Measurements from ENCODE around the gene FHOD3. TPM values are rescaled to one million over a fixed set of nuclear protein-coding genes. Genes with fewer than 3 reads are reported as not detected.
A peak's percentile ranks its signal among the peaks of the same experiment; 100 is the strongest.

The FHOD3 gene
- total and polyA plus RNA-seq, 4 donors = 0.57 to 1.3 (median 1.2) TPM; not detected in 1

DNA sequence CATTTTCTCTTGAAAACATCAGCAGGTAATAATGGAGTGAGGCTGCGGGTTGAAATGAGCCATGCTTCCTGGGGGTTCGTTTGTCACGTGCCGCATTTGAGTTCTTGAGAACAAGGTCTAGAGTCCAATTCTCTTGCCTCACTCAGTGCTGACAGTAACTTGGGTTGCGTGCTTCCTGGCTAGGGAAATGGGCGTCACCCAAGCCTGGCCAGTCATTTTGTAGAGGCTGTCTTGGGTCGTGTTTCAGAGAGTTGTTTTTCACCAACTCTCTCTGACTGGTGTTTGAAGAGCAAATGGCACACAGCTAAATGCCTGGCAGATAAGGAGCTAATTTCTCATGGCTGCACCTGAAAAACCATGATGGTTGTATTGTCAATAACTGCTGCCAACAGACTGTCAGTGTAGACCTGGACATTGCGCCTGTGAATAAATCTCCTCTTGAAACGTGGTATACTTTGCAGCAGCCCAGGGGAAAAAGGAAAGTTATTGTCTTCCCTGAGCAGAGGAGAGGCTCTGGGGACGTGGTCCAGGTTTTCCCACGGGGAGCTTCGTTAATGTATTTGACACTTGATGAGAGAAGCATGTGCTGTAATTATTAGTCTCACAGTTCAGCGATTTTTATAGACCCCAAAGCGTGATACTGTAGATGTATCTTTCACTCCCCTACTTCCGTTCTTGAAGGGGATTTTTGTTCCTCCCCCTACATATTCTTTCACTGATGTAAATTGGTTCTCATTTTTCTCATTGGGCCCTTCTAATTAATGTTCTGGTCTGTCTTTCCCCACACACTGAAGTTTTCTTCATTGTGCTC is 196.0 kb downstream of the FHOD3 start:
- 53% methylated on average over 15 of the region's 15 CpGs for WGBS
- H3K4me3 ChIP-seq (ENCODE audit: low read depth in 1 of 3, low read length in 3 of 3) = no peak overlapping the region

DNA sequence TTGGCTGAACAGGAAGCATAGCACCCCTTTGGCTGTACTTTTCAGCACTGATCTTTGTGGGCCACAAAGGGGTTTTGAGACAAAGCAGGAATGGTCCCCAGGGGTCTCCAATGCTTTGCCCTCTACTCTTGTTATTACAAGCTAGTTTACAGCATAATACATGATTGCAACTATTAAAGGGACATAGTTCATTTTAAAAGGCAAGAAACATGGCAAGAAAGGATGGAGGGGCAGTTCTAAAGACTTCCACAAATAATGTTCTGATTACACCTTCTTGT is 196.6 kb downstream of the FHOD3 start:
- TF ChIP-seq, protein P1, sequence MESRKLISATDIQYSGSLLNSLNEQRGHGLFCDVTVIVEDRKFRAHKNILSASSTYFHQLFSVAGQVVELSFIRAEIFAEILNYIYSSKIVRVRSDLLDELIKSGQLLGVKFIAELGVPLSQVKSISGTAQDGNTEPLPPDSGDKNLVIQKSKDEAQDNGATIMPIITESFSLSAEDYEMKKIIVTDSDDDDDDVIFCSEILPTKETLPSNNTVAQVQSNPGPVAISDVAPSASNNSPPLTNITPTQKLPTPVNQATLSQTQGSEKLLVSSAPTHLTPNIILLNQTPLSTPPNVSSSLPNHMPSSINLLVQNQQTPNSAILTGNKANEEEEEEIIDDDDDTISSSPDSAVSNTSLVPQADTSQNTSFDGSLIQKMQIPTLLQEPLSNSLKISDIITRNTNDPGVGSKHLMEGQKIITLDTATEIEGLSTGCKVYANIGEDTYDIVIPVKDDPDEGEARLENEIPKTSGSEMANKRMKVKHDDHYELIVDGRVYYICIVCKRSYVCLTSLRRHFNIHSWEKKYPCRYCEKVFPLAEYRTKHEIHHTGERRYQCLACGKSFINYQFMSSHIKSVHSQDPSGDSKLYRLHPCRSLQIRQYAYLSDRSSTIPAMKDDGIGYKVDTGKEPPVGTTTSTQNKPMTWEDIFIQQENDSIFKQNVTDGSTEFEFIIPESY (IDR thresholded peaks at IDR 0.05) = no peak
- TF ChIP-seq, protein P2, sequence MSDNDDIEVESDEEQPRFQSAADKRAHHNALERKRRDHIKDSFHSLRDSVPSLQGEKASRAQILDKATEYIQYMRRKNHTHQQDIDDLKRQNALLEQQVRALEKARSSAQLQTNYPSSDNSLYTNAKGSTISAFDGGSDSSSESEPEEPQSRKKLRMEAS (IDR thresholded peaks at IDR 0.05) = no peak
- TF ChIP-seq, protein P3, sequence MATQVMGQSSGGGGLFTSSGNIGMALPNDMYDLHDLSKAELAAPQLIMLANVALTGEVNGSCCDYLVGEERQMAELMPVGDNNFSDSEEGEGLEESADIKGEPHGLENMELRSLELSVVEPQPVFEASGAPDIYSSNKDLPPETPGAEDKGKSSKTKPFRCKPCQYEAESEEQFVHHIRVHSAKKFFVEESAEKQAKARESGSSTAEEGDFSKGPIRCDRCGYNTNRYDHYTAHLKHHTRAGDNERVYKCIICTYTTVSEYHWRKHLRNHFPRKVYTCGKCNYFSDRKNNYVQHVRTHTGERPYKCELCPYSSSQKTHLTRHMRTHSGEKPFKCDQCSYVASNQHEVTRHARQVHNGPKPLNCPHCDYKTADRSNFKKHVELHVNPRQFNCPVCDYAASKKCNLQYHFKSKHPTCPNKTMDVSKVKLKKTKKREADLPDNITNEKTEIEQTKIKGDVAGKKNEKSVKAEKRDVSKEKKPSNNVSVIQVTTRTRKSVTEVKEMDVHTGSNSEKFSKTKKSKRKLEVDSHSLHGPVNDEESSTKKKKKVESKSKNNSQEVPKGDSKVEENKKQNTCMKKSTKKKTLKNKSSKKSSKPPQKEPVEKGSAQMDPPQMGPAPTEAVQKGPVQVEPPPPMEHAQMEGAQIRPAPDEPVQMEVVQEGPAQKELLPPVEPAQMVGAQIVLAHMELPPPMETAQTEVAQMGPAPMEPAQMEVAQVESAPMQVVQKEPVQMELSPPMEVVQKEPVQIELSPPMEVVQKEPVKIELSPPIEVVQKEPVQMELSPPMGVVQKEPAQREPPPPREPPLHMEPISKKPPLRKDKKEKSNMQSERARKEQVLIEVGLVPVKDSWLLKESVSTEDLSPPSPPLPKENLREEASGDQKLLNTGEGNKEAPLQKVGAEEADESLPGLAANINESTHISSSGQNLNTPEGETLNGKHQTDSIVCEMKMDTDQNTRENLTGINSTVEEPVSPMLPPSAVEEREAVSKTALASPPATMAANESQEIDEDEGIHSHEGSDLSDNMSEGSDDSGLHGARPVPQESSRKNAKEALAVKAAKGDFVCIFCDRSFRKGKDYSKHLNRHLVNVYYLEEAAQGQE (IDR thresholded peaks at IDR 0.05) = no peak
- TF ChIP-seq SP1 (IDR thresholded peaks at IDR 0.05) = no peak
- H3K36me3 ChIP-seq (ENCODE audit: control insufficient read depth in 4 of 4, insufficient read depth in 3 of 4, low read depth in 1 of 4, low read length in 3 of 4) = no peaks in the 10 kb centered on the region
- H3K27ac ChIP-seq (ENCODE audit: low read depth in 1 of 2, low read length in 2 of 2) = no peak overlapping the region
- H3K9me3 ChIP-seq (ENCODE audit: control insufficient read depth in 4 of 4, low read length in 3 of 4) = no peaks in the 10 kb centered on the region
- H3K4me3 ChIP-seq (ENCODE audit: low read depth in 1 of 3, low read length in 3 of 3) = no peak overlapping the region
- no peak overlapping the region for H3K9ac ChIP-seq (ENCODE audit: low read depth in 1 of 2, low read length in 2 of 2)
- peaks cover 0 to 8% (median 0%) of the 10 kb centered on the region in 4 donors for H3K27me3 ChIP-seq (ENCODE audit: control insufficient read depth in 4 of 4, insufficient read depth in 4 of 4, low read length in 3 of 4)
- no peaks in the 10 kb centered on the region for H3K4me1 ChIP-seq (ENCODE audit: control insufficient read depth in 4 of 4, insufficient read depth in 4 of 4, low read length in 3 of 4)
- no peak for DNase-seq (ENCODE audit: low spot score)

More for the DNA sequence above, 196.0 kb downstream of the FHOD3 start:
- TF ChIP-seq HNF4A (conservative IDR thresholded peaks at IDR 0.05) = peak; percentile 32 to 43
- TF ChIP-seq JUND (IDR thresholded peaks at IDR 0.05) = no peak
- TF ChIP-seq, protein P4, sequence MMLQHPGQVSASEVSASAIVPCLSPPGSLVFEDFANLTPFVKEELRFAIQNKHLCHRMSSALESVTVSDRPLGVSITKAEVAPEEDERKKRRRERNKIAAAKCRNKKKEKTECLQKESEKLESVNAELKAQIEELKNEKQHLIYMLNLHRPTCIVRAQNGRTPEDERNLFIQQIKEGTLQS (IDR thresholded peaks at IDR 0.05) = no peak
- TF ChIP-seq SP1 (IDR thresholded peaks at IDR 0.05) = no peak
- Histone ChIP-seq H3K4me1 (ENCODE audit: control insufficient read depth in 4 of 4, insufficient read depth in 4 of 4, low read length in 3 of 4) (no peaks in the 10 kb centered on the region), H3K27ac (ENCODE audit: low read depth in 1 of 2, low read length in 2 of 2) (no peak overlapping the region), H3K36me3 (ENCODE audit: control insufficient read depth in 4 of 4, insufficient read depth in 3 of 4, low read depth in 1 of 4, low read length in 3 of 4) (no peaks in the 10 kb centered on the region), H3K27me3 (ENCODE audit: control insufficient read depth in 4 of 4, insufficient read depth in 4 of 4, low read length in 3 of 4) (peaks cover 0 to 8% (median 0%) of the 10 kb centered on the region in 4 donors), H3K9ac (ENCODE audit: low read depth in 1 of 2, low read length in 2 of 2) (no peak overlapping the region), H3K9me3 (ENCODE audit: control insufficient read depth in 4 of 4, low read length in 3 of 4) (no peaks in the 10 kb centered on the region)
- no peak for DNase-seq (ENCODE audit: low spot score)

DNA sequence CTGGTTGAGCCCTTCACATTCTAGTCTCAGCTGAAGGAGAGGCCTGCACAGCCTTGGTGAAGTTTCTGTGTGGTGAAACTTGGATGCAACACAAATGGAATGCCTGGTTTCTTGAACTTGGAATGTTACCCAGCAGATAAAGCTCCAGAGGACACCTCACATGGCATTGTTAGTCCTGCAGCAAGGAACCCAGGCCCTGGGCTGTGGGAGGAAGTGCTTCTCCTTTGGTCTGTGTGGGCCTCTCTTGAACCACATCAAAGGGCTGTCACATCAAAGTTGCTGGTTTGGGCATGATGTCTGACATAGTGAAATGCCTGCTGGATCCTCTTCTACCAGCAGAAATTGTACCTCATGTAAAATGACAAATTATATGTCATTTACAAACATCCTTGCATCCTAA is 198.5 kb downstream of the FHOD3 start:
- no peak for DNase-seq (ENCODE audit: low spot score)
- Histone ChIP-seq H3K4me1 (ENCODE audit: control insufficient read depth in 4 of 4, insufficient read depth in 4 of 4, low read length in 3 of 4) (no peaks in the 10 kb centered on the region), H3K9me3 (ENCODE audit: control insufficient read depth in 4 of 4, low read length in 3 of 4) (no peaks in the 10 kb centered on the region), H3K36me3 (ENCODE audit: control insufficient read depth in 4 of 4, insufficient read depth in 3 of 4, low read depth in 1 of 4, low read length in 3 of 4) (no peaks in the 10 kb centered on the region), H3K27me3 (ENCODE audit: control insufficient read depth in 4 of 4, insufficient read depth in 4 of 4, low read length in 3 of 4) (peaks cover 0 to 8% (median 0%) of the 10 kb centered on the region in 4 donors), H3K27ac (ENCODE audit: low read depth in 1 of 2, low read length in 2 of 2) (no peak overlapping the region), H3K4me3 (ENCODE audit: low read depth in 1 of 3, low read length in 3 of 3) (no peak overlapping the region), H3K9ac (ENCODE audit: low read depth in 1 of 2, low read length in 2 of 2) (no peak overlapping the region)
- TF ChIP-seq EGR1 (IDR thresholded peaks at IDR 0.05; ENCODE audit: low read depth in 2 of 2) = no peak
- TF ChIP-seq SP1 (IDR thresholded peaks at IDR 0.05) = no peak
- no peak for TF ChIP-seq JUND (IDR thresholded peaks at IDR 0.05)
- TF ChIP-seq GABPA (IDR thresholded peaks at IDR 0.05 in 1 of 2, conservative IDR thresholded peaks at IDR 0.05 in 1 of 2) = no peak
- TF ChIP-seq, protein P4 (IDR thresholded peaks at IDR 0.05) = no peak
- no peak for TF ChIP-seq YY1 (IDR thresholded peaks at IDR 0.05)
- TF ChIP-seq NR2F2 (IDR thresholded peaks at IDR 0.05) = no peak
